ENCODE data around the gene JTB.
A peak's percentile ranks its signal among the peaks of the same experiment; 100 is the strongest.
"Not testable (repeated sequence)": the region's sequence is repeated elsewhere in the genome, so short reads cannot be mapped to it uniquely, and the experiment has no call there.

The JTB gene

GRCh38 chr1:153987621-153988020 is 10.1 kb upstream of the JTB start:
- no peak for TF ChIP-seq CTCF (IDR thresholded peaks at IDR 0.05; ENCODE audit: control insufficient read depth, extremely low read depth, insufficient read depth)
- DNase-seq (ENCODE audit: low read depth) = no peak
- no peak overlapping the region for H3K4me3 ChIP-seq (ENCODE audit: low read depth, low read length)

- DNase-seq (ENCODE audit: low read depth) = peak; percentile 56
- H3K4me3 ChIP-seq (ENCODE audit: low read depth, low read length) = peak within 1 kb of the TSS; percentile 73
- no peak for TF ChIP-seq CTCF (IDR thresholded peaks at IDR 0.05; ENCODE audit: control insufficient read depth, extremely low read depth, insufficient read depth)
Measured at GRCh38 chr1:153985941-153986761, 8.7 kb upstream of the JTB start, which contains the start of gene RAB13. Gene RAB13, minus strand, starts transcription at chr1:153986339. Its CDS starts 103 bp downstream, at chr1:153986236.

GRCh38 chr1:153985341-153985912 is 8.0 kb upstream of the JTB start:
- peak overlapping the region; percentile 73 for H3K4me3 ChIP-seq (ENCODE audit: low read depth, low read length)
- no peak for TF ChIP-seq CTCF (IDR thresholded peaks at IDR 0.05; ENCODE audit: control insufficient read depth, extremely low read depth, insufficient read depth)
- DNase-seq (ENCODE audit: low read depth) = no peak

- DNase-seq (ENCODE audit: low read depth) = no peak
- H3K4me3 ChIP-seq (ENCODE audit: low read depth, low read length) = no peak overlapping the region
- TF ChIP-seq CTCF (IDR thresholded peaks at IDR 0.05; ENCODE audit: control insufficient read depth, extremely low read depth, insufficient read depth) = no peak
Measured at GRCh38 chr1:153984123-153984894, 6.8 kb upstream of the JTB start.

- DNase-seq (ENCODE audit: low read depth); H3K4me3 ChIP-seq (ENCODE audit: low read depth, low read length): not testable (repeated sequence)
Measured at GRCh38 chr1:153981735-153982134, 4.3 kb upstream of the JTB start.

GRCh38 chr1:153979091-153979490 is 1.6 kb upstream of the JTB start:
- not testable (repeated sequence) for H3K4me3 ChIP-seq (ENCODE audit: low read depth, low read length); DNase-seq (ENCODE audit: low read depth)

GRCh38 chr1:153978274-153978909 is 918 bp upstream of the JTB start:
- no peak for DNase-seq (ENCODE audit: low read depth)
- peak overlapping the region; percentile 83 for H3K4me3 ChIP-seq (ENCODE audit: low read depth, low read length)
- no peak for TF ChIP-seq CTCF (IDR thresholded peaks at IDR 0.05; ENCODE audit: control insufficient read depth, extremely low read depth, insufficient read depth)
